Measurements from ENCODE around the gene CYB5RL. TPM values are rescaled to one million over a fixed set of nuclear protein-coding genes. Genes with fewer than 3 reads are reported as not detected.

CYB5RL gene
- total and polyA plus RNA-seq, 7 donors, result 1.4 to 5.7 (median 4.4) TPM

DNA sequence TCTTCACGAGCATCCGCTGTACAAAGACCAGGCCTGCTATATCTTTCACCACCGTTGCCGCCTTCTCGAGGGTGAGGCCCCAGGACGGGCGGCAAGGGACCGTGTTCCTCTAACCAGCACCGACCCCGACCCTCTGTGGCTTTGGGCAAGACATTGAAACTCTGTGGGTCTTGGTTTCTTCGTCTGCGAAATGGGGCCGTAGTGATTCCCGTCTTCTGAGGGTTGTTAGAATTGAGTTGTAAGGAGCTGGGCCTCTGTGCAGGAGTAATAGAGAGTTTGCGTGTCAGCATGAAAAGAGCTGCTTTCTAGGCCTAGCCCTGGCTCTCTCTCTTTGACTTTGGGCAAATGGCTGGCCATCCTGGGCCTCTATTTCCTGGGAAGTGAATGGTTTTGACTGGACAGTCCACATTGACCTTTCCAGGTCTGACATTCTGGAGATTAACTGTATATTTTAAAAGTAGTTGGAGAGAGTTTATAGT, 728 bp upstream of the CYB5RL start:
- H3K4me3 ChIP-seq, result peak overlapping the region; percentile 63 to 96 (median 84)
- peaks cover 7 to 25% (median 9%) of the 10 kb centered on the region in 4 donors for H3K36me3 ChIP-seq
- 0 to 1% methylated on average over 15 of the region's 15 CpGs for WGBS, 2 donors
- no peak for TF ChIP-seq POLR2AphosphoS5 (IDR thresholded peaks at IDR 0.05)
- no peak for TF ChIP-seq POLR2A (IDR thresholded peaks at IDR 0.05)
- no peak for TF ChIP-seq EP300 (IDR thresholded peaks at IDR 0.05)
- TF ChIP-seq, protein P1, sequence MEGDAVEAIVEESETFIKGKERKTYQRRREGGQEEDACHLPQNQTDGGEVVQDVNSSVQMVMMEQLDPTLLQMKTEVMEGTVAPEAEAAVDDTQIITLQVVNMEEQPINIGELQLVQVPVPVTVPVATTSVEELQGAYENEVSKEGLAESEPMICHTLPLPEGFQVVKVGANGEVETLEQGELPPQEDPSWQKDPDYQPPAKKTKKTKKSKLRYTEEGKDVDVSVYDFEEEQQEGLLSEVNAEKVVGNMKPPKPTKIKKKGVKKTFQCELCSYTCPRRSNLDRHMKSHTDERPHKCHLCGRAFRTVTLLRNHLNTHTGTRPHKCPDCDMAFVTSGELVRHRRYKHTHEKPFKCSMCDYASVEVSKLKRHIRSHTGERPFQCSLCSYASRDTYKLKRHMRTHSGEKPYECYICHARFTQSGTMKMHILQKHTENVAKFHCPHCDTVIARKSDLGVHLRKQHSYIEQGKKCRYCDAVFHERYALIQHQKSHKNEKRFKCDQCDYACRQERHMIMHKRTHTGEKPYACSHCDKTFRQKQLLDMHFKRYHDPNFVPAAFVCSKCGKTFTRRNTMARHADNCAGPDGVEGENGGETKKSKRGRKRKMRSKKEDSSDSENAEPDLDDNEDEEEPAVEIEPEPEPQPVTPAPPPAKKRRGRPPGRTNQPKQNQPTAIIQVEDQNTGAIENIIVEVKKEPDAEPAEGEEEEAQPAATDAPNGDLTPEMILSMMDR (IDR thresholded peaks at IDR 0.05), result no peak
- no peaks in the 10 kb centered on the region for H3K27me3 ChIP-seq
- peak overlapping the region; percentile 80 to 87 (median 81) for H3K27ac ChIP-seq
- no peaks in the 10 kb centered on the region for H3K9me3 ChIP-seq
- DNase-seq, result no peak
- peaks cover 0 to 36% (median 23%) of the 10 kb centered on the region in 4 donors for H3K4me1 ChIP-seq
- intact Hi-C loops (cut with DNase I), result loop anchor here (1.0 to 5.0 kb wide), 3 partner anchors 72 to 288 kb away; partner anchors contain the start of gene SSBP3

DNA sequence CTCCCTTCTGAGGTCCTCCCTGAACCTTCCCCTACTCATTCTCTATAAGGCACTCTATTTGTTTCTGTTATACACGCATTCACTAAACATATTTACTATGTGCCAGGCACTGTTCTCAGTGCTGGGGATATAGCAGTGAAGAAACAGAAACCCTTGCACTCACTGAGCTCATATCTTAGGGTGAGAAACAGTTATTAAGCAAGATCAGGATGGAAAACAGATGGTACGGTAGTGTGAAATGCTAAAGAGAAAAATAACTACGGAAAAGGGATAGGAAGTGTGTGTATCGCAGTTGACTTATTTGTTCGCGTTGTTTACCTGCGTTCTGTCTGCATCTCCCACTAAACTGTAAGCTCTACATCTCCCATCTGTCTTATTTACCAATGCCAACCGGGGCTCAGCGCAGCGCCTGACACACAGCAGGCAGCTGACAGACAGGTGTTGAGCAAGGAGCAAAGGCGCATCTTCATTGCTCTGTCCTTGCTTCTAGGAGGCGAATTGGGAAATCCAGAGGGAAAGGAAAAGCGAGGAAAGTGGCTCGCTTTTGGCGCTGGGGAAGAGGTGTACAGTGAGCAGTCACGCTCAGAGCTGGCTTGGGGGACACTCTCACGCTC, 572 bp downstream of the CYB5RL start:
- no peak for DNase-seq
- intact Hi-C loops (cut with DNase I), result no loop called here
- Histone ChIP-seq H3K4me1 (peaks cover 0 to 36% (median 23%) of the 10 kb centered on the region in 4 donors), H3K4me3 (peak overlapping the region; percentile 63 to 96 (median 84)), H3K27ac (peak overlapping the region; percentile 80 to 87 (median 81)), H3K36me3 (peaks cover 0 to 25% (median 13%) of the 10 kb centered on the region in 4 donors), H3K27me3 (no peaks in the 10 kb centered on the region), H3K9me3 (no peaks in the 10 kb centered on the region)
- WGBS, 2 donors, result 3 to 16% methylated on average over 17 of the region's 17 CpGs
- TF ChIP-seq POLR2AphosphoS5 (IDR thresholded peaks at IDR 0.05), result no peak
- TF ChIP-seq, protein P1 (IDR thresholded peaks at IDR 0.05), result no peak
- TF ChIP-seq POLR2A (IDR thresholded peaks at IDR 0.05), result no peak
- TF ChIP-seq EP300 (IDR thresholded peaks at IDR 0.05), result no peak

DNA sequence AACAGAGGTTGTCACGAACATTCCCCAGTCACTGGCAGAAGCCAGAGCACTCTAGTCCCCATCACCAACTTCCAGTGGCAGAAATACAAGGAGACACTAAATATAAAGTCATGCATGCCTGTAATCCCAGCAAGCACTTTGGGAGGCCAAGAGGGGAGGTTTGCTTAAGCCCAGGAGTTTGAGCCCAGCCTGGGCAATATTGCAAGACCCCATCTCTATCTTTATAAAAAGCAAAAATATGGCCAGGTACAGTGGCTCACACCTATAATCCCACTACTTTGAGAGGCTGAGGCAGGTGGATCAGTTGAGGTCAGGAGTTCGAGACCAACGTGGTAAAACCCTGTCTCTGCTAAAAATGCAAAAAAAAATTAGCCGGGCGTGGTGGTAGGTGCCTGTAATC, 6.4 kb downstream of the CYB5RL start:
- no peak overlapping the region for H3K4me3 ChIP-seq
- no peaks in the 10 kb centered on the region for H3K27me3 ChIP-seq
- no peaks in the 10 kb centered on the region for H3K4me1 ChIP-seq
- H3K36me3 ChIP-seq, result peaks cover 8 to 64% (median 15%) of the 10 kb centered on the region in 4 donors
- no peak for DNase-seq
- H3K27ac ChIP-seq, result no peak overlapping the region
- H3K9me3 ChIP-seq, result no peaks in the 10 kb centered on the region
- TF ChIP-seq EP300 (IDR thresholded peaks at IDR 0.05) (no peak), POLR2AphosphoS5 (IDR thresholded peaks at IDR 0.05) (no peak), POLR2A (IDR thresholded peaks at IDR 0.05) (no peak)
- TF ChIP-seq, protein P1 (IDR thresholded peaks at IDR 0.05), result no peak
- intact Hi-C loops (cut with DNase I), result no loop called here
- 92 to 97% methylated on average over 5 of the region's 5 CpGs for WGBS, 2 donors

DNA sequence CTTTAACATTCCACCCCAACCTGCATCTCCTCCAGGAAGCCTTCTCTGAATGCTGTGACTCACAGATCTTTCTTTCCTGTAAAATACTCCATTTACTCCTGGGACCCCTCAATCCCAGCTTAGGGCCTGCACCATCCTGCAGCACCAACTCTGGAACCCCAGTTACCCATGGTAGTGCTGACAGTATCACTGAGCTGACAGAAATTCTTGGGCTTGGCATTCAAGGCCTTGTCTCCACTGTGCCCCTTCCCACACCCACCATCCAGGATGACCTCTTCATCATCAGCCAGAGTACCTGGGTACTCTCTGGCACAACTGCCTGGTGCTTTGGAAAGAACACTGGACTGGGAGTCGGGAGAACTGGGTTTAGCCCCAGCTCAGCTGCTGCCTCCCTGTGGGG, 8.3 kb downstream of the CYB5RL start:
- no peak for TF ChIP-seq EP300 (IDR thresholded peaks at IDR 0.05)
- TF ChIP-seq POLR2AphosphoS5 (IDR thresholded peaks at IDR 0.05), result no peak
- TF ChIP-seq POLR2A (IDR thresholded peaks at IDR 0.05), result no peak
- TF ChIP-seq, protein P1 (IDR thresholded peaks at IDR 0.05), result no peak
- intact Hi-C loops (cut with DNase I), result no loop called here
- Histone ChIP-seq H3K27ac (no peak overlapping the region), H3K4me1 (no peaks in the 10 kb centered on the region), H3K9me3 (no peaks in the 10 kb centered on the region), H3K27me3 (no peaks in the 10 kb centered on the region), H3K36me3 (peaks cover 8 to 77% (median 15%) of the 10 kb centered on the region in 4 donors), H3K4me3 (no peak overlapping the region)
- 92 to 95% methylated on average over 1 of the region's 1 CpG for WGBS, 2 donors
- DNase-seq, result no peak

All from sigmoid colon (tissue), 7 donors.